ENCODE results near the gene BNC2.
"Not testable (repeated sequence)": the region's sequence is repeated elsewhere in the genome, so short reads cannot be mapped to it uniquely, and the experiment has no call there.

BNC2 gene

DNA sequence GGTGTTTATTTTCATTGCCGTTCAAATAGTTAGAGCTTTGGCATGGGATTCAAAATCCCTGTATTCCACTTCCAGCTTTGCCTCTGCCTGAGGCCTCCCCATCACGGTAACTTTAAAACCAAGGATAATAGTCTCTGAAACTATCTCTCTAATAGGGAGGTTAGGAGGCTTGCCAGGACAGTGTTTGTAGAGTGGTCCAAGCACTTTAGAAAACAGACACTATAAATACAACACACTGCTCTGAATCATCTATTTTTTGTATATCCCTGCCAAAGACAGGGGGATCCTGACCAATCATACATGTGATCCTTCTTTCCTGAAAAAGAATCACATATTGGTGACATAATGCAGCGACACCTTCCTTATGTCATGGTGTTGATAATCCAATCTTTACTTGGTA lies 326.8 kb downstream of the BNC2 start:
- no peak for DNase-seq (ENCODE audit: low read depth in 2 of 2)

DNA sequence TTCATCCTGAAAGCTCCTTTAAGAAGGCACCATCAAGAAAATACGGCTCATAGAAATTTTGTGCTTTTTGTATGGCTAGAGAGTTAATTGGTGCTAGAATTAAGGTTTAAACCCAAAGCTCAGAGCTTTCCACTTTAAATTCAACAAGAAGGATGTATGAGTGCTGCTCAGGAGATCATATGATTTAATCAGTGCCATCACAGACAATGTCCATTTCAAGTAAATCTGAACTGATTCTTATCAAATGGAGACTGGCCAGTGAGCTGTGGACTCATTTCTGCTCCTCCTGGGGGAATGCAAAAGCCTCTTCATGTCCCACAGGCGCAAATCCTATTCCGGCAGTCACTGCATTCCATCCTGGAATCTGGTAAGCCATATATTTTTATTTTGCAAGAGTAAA lies 327.2 kb downstream of the BNC2 start:
- no peak for DNase-seq (ENCODE audit: low read depth in 2 of 2)

DNA sequence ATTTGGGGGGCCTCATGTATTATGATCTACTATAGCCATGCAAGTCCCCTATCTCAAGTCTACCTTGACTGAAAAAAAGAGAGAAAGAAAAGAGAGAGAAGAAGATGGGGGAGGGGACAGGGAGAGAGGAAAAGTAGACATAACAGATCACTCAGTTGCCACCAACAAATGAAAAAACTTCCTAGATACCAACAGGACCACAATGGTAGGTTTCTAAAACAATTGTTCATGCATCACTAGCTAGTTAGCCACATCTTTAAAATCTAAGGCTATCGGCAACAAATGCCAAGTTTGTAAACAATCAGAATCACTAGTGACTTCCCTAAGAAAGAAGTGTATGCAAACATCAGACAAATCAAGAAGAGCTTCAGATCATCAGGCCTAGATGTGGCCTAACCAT lies 328.2 kb downstream of the BNC2 start:
- DNase-seq (ENCODE audit: low read depth in 2 of 2): no peak

DNA sequence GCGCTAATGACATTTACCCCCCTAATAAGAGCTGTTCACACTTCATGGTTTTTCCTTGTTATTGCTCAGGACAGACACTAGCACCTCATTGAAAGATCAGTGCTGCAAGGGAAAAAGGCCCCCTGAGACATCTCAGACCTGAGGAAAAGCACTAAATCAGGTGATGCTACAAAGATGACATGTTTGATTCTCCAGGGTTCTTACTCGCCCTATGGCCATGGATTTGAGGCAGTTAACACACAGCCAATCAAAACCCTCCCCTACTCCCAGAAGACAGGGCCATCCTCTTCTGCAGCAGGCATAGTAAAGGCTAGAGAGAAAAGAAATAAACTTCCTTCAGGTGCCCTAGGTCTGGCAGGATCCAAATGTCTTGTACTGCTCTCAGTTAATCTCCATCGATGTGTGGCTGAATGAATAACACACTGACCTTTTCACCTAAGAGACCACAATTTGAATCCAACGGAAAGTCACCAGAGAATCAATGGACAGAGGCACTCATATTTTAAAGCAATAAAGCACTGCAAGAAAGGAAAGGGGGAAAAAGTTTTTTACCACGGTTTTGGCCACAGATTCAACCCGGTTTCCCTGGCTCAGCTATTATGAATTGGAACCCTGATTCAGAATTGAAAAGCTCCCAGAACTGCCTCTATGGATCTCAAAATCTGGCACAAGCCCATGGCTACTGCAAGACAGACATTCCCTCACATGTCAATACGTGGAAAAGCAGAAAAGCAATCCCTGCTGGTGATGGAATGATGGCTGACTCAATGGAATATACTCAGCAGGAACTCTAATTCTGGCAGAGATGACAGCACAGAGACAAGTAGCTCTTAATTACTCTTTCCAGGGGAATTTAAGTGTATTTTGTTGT lies 329.5 kb downstream of the BNC2 start:
- DNase-seq (ENCODE audit: low read depth in 2 of 2): no peak

DNA sequence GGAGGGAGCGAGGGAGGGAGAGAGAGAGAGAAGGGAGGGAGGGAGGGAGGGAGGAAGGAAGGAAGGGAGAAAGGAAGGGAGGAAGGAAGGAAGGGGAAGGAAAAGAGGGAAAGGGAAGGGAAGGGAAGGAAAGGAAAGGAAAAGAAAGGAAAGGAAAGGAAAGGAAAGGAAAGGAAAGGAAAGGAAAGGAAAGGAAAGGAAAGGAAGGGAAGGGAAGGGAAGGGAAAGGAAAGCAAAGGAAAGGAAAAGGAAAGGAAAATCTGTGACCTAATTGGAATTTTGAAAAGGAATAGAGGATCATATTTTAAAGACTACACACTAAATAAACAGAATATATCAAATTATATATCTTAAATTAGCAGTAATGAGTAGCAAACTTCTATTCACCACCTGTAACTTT lies 330.8 kb downstream of the BNC2 start:
- not testable (repeated sequence) for DNase-seq (ENCODE audit: low read depth in 2 of 2)

DNA sequence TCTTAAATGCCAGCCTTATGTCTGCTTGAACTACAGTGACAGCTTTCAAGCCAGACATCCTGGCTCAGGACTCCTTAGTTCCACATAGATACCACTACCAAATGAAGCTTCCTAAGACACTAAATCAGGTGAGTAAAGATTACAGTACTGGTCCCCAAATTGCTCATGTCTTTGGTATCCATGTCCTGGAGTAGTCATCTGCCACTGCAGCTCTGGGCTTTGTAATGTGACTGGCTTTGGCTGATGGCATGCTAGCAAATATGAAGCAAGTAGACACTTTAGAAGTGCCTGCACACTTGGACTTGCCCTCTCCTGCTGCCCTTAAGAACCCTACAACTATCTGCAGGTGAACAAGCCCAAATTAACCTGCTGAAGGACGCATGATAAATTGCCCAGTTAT lies 334.9 kb downstream of the BNC2 start:
- no peak for DNase-seq (ENCODE audit: low read depth in 2 of 2)

DNA sequence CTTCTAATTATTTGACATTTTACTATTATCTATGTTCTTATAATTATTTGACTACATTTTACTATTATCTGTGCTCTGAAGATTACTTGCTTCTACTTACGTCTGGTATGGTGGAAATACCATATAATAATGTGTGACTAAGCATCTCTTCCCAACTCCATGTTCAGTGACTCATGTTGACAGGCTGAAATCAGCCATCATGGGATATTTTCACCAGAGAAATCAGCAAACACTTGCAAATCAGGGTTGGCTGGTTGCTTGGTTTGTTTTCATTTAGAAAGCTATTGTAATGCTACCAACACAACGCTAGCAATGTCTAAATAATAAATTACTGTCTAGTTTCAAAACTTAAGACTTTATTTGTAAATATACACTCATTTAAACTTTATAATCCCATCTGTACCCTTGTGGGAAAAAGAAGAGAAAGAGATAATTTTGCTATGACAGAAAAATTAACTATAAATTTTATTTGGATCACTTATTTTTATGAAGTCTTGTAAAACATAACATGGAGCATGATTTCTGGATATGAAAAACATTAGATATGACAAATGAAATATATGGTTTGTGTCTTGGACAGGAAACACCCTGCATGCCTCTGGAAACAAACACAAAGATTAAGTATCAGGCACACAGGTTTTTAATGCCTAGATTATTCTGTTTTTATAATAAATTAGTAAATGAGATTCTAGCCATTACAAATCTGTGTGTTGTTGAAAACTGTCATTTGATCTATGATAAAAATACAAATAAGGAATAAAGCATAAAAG lies 337.6 kb downstream of the BNC2 start:
- DNase-seq (ENCODE audit: low read depth in 2 of 2): no peak

DNA sequence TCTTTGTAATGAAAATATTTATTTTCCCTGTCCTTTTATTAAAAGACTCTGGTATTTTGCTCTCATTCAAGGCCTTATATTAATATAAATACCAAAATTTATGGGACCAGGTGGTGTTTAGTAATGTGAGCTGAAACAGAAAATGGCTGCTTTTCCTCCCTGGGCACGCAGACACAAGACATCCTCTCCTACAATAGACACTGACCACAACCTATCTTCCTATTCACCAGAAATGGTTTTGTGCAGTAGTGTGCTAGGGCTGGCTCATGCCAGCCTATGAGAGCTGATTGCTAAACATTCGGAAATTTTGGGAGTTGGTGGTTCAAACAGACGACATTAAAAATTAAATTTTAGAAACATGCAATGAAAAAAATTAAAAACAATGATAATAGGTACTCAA lies 338.2 kb downstream of the BNC2 start:
- DNase-seq (ENCODE audit: low read depth in 2 of 2): no peak

DNA sequence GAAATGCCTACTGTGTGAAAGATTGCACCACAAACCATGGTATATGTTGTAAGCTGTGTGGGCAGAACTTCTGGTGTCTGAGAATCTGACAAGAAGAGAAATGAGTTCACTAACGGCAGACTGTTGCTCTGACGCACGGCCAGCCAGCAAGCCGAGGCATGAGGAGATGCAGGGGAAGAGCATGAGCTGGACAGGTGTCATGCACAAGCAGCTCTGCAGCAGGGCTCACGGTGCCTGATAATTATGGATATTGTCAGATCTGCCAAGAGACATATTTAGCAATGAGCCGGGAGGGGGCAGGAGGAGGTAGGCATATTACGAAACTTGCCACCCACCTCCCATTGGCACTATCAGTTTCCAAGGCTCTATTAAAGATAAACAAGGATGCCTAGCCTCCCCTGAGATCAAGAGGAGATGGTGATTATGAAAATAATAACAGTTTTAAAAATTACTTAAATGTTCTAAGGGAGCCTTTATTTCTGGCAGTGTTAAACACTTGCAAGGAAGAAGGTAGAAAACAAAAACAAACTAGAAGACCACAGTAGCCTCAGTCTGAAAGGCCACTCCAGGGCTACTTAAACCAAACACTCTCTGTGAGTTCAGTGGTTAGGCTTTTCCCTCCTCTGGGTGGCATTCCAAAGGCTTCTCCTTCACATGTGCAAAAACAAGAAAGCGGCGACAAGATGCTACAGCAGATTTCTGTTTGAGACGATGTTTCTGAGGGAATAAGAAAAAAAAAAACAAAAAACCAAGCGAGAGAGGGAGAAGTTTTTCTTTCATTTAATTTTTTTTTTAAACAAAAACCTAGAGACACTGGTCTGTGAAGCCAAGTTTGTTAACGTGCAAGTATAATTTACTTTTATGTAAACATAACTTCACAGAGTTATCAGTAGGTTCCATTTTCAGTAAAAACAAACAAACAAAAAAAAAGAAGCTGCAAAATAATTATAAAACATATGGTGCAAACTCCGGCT lies 339.5 kb downstream of the BNC2 start:
- DNase-seq (ENCODE audit: low read depth in 2 of 2): no peak

DNA sequence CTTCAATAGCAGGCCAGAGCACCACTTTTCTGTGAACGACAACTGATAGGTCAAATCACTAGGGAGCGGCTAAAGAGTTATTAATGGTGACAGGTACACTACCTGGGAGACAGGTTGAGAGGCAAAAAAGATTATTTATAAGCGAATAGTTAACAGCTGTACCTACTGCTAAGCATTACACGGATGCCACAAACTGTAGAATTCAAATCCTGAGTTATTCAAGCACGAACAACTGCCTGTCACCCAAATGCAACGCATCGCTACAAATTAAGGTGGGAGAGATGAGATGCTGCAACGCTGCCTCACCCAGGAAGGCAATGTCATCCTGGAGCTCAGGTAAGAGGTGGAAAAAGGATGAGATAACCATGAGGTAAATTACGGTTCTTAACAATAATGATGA lies 342.9 kb downstream of the BNC2 start:
- DNase-seq (ENCODE audit: low read depth in 2 of 2): no peak

DNA sequence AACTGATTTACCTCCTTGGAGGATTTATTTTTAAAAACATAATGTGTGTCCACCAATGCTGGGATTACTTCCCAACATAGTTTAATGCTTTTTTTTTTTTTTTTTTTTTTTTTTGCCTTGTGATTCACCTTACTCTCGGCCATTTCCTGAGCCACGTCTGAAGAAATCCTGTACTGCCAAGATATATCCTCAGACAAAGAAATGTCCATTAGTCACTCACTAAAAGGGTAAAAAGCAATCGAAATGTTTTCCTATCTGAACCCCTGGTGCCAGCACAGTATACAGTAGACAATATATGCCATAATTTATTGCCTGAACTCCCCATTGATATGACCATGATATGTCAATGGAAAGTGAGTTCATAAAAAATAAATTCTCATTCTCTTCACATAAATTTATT lies 344.1 kb downstream of the BNC2 start:
- no peak for DNase-seq (ENCODE audit: low read depth in 2 of 2)

DNA sequence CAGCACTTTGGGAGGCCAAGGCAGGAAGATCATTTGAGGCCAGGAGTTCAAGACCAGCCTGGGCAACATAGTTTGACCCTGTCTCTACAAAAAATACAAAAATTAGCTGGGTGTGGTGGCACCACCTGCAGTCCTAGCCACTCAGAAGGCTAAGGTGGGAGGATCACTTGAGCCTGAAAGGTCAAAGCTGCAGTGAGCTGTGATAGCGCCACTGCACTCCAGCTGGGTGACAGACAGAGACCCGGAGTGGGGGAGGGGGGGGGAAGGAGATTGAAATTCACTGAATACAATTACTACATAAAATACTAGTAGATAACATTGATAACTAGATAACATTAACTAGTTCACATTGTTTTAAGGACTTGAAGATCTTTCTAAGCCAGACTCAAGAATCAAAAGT lies 345.6 kb downstream of the BNC2 start:
- no peak for DNase-seq (ENCODE audit: low read depth in 2 of 2)

DNA sequence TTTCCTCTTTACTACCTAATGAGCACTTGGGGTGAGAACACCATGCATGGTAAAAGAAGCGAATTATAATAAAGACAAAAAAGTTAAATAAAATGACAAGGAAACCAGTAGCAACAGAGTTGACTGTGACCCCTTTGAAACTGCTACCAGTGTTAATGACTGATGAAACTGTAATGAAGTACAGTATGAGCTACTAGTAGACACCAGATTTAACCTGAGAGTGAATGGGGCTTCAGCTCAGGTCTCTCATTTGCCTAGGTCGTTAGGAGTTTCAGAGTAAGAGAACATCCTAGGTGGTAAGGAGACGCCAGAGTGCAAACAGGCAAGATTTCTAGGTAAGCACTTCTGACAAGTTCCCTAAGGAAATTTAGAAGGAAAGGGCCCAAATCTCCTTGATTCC lies 346.4 kb downstream of the BNC2 start:
- no peak for DNase-seq (ENCODE audit: low read depth in 2 of 2)

DNA sequence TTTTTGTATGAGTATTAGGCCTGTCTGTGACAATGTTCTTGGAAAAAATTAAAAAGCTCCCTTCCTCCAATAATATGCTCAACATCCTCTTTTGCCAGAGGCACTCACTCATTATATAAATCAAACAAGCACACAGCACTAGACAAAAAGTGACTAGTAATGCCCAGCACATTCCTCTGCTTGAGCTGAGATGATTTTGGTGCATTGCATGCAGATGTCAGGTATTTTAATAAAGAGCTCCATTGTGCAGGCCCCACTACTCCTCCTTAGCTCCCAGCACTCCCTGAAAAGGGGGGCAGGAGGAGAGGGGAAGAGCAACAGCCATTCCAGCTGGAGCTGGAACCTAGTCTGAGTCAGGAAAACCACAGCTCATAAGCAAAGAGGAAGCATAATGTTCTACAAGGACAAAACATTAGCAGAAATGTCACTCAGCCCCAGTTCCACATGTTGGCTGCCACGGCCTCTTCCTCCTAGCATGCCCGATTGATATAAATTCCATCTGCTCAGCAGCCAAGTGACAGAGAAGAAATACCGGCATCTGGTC lies 348.5 kb downstream of the BNC2 start:
- no peak for DNase-seq (ENCODE audit: low read depth in 2 of 2)

DNA sequence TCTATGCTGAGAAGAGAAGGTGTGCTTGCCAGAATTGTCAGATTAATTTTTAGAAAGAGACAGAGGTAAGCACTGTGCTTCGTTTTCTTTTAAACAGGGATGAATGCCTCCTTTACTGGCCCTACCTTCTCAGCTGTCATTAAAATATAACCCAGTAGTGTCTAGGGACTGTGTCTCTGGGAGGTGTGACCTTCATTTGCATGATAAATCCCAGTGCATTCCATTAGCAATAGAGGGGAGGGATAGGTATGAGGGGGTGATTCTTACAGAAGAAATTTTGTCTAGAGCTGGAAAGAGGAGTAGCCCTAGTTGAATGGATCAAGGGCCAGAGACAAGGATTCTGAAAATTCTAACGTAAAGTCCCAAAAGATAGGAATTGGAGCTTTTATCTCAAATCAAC lies 351.5 kb downstream of the BNC2 start:
- DNase-seq (ENCODE audit: low read depth in 2 of 2): no peak

DNA sequence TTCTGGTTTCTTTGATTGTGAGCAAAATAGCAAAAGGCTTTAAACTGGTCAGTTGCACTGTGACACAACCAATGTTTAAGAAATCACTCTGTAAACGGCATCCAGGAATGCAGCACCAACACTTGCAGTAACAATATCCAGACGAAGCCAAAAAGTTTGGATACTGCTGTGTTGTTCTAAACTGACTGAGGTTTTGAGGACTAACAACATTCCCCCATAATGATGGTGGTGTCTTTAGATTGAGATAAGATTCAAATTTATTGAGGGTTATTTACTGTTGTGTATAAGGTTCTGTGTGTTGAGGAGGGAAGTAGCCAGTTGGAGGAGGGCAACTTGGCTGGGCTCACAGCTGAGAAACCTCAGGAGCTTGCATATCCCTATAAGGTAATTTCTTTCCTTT lies 353.6 kb downstream of the BNC2 start:
- no peak for DNase-seq (ENCODE audit: low read depth in 2 of 2)

DNA sequence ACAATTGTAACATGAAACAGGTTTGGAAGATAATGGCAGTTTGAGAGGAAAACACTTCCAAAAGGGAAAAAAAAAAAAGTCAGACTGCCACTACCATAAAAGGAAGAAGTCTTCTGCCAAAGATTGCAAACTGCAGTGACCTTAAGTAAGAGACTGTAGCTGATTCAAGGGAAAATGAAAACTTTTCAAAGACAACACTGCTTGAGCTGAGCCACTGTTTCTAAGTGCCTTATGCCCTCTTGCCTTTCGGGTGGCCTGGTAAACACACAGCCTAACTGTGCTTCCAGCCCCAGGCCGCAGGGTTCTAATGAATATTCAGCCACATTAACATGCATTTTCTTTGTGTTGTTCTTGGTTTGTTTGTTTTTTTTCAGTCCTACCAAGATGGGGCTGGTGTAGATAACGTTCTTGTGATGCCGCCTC lies 354.6 kb downstream of the BNC2 start:
- no peak for DNase-seq (ENCODE audit: low read depth in 2 of 2)

DNA sequence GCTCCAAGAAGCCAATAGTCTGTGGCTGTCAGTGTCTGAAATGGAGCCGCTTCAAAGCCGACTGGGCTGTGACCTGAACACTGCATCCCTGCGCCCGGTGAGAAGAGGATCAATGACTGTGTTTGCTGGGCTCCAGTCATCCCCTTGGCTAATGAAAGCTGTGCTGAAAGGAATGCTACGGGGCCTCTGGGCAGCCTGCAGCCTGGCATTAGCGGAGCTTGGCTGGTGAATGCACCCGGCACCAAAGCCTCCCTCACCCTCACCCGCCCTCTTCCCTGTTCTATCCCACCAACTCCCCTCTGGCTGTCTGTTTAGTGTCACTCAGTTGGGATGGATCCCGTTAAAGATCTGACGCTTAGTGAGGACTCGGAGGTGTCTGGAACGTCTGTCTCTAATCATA lies 355.3 kb downstream of the BNC2 start:
- no peak for DNase-seq (ENCODE audit: low read depth in 2 of 2)

DNA sequence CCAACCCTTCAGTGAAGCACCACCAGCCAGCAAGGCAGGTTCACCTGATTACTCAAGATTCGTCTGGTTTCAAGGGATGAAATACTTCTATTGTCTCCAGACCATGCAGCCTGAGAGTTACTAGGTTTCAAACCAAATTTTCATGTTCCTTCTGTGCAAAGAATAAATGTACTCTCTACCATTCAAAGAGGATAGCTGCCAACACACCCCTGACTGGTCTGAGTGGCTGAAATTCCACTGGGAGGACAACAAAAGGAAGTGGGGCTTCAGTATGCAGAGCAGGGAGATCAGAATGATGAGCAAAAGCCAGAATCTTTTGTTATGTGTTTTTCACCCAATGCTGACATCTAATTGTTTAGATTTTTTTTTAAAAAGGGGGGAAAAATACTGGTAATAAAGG lies 356.3 kb downstream of the BNC2 start:
- no peak for DNase-seq (ENCODE audit: low read depth in 2 of 2)

DNA sequence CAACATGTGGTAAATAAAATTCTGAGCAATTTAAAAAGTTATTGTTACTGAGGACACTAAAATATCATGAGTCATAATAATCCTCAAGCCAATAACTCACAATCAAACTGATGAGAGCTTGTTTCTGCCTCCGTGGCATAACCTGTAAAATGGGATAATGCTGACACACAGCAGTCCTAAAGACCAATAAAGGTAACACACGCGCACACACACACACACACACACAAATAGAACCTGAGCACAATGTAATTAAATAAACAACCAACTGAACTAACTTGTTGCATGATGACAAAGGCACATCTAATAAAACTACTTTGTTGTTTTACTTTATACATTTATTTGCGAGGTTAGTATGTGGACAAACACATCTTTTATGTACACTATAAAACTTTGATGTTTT lies 358.2 kb downstream of the BNC2 start:
- no peak for DNase-seq (ENCODE audit: low read depth in 2 of 2)

DNA sequence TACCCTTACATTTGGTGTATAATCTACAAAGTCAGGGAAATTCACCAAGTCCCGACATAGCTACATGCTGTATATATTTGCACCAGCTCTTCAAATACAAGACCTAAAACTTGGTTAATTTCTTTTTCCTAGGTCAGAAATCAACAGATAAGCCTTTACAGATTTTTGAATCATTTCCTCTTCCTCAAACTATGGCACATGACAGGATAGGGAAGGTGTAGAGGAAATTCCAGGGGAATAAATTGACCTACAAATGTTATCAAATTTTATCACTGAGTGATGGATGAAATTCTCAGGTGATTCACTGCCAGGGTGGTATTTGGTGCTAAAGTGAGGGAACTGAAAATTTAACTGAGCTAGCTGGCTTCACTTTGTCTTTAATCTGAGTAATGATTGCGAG lies 360.0 kb downstream of the BNC2 start:
- no peak for DNase-seq (ENCODE audit: low read depth in 2 of 2)

DNA sequence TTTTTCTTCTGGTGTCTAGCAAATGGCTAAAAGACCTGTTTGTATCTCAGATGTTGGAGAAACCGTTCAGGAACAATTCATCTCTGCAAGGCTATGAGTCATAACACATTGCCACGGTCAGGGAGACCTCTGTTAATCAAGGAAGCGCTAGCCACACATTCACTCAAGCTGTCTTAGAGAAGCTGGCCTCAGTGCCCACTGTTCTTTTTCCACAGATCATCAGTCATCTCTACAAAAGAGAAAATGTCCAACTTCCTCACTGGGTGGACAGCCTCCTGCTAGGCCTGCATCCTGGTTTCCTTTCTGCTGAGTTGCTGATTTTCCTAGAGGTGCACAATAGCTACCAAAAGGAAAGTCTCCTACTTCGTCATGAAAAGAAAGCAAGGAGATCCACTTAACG lies 360.5 kb downstream of the BNC2 start:
- DNase-seq (ENCODE audit: low read depth in 2 of 2): no peak
